ENCODE data around the gene DTD2. TPM values are rescaled to one million over a fixed set of nuclear protein-coding genes. Genes with fewer than 3 reads are reported as not detected.

DTD2 gene
- total RNA-seq, 1 donor from 2014 or later = 19.8 TPM

GRCh38 chr14:31461545-31461944 is 4.2 kb upstream of the DTD2 start:
- DNase-seq = no peak
- Mint-ChIP-seq H3K4me3 (no peak overlapping the region), H3K9me3 (no peaks in the 10 kb centered on the region), H3K27me3 (no peaks in the 10 kb centered on the region), H3K36me3 (ENCODE audit: low read depth) (no peaks in the 10 kb centered on the region), H3K27ac (no peak overlapping the region), H3K4me1 (peaks cover 24% of the 10 kb centered on the region)
- no peak for ATAC-seq (ENCODE audit: low read depth)
- TF ChIP-seq CTCF (IDR thresholded peaks at IDR 0.05) = no peak
- intact Hi-C loops (cut with micrococcal nuclease) = no loop called here
- ChIA-PET POLR2A (no interaction called here), CTCF (no interaction called here)

GRCh38 chr14:31457665-31458659 is 656 bp upstream of the DTD2 start:
- no peaks in the 10 kb centered on the region for H3K27me3 Mint-ChIP-seq
- no peak for TF ChIP-seq CTCF (IDR thresholded peaks at IDR 0.05)
- ChIA-PET CTCF (interaction anchor here (0.9 to 2.0 kb wide), 4 partner anchors 8 to 796 kb away, joined by 3 to 8 read pairs (median 3); no protein-coding TSS in a partner anchor), POLR2A (interaction anchor here (0.5 to 2.2 kb wide), 18 partner anchors 9 to 836 kb away, joined by 3 to 22 read pairs (median 4); partner anchors contain the start of genes GPR33, HEATR5A, HECTD1 and NUBPL)
- DNase-seq (no peak), ATAC-seq (ENCODE audit: low read depth) (no peak)
- peak overlapping the region; percentile 99 for H3K4me3 Mint-ChIP-seq
- intact Hi-C loops (cut with micrococcal nuclease) = loop anchor here (1.0 to 5.0 kb wide), 9 partner anchors 31 to 794 kb away; partner anchors contain the start of genes ARHGAP5, HEATR5A, NUBPL and RNU6-8
- H3K4me1 Mint-ChIP-seq = peaks cover 32% of the 10 kb centered on the region
- H3K9me3 Mint-ChIP-seq = no peaks in the 10 kb centered on the region
- peak overlapping the region; percentile 96 for H3K27ac Mint-ChIP-seq
- H3K36me3 Mint-ChIP-seq (ENCODE audit: low read depth) = peaks cover 2% of the 10 kb centered on the region

GRCh38 chr14:31449971-31450610 is 7.2 kb downstream of the DTD2 start:
- TF ChIP-seq CTCF (IDR thresholded peaks at IDR 0.05) = no peak
- Mint-ChIP-seq H3K4me1 (no peaks in the 10 kb centered on the region), H3K36me3 (ENCODE audit: low read depth) (peaks cover 44% of the 10 kb centered on the region), H3K27ac (no peak overlapping the region), H3K4me3 (no peak overlapping the region), H3K27me3 (no peaks in the 10 kb centered on the region), H3K9me3 (no peaks in the 10 kb centered on the region)
- intact Hi-C loops (cut with micrococcal nuclease) = no loop called here
- ChIA-PET CTCF (interaction anchor here (1.0 to 2.8 kb wide), 5 partner anchors 9 to 803 kb away, joined by 3 to 9 read pairs (median 3); partner anchors contain the start of gene HEATR5A), POLR2A (interaction anchor here (0.6 kb wide), 1 partner anchor 241 kb away, joined by 3 read pairs; no protein-coding TSS in a partner anchor)
- ATAC-seq (ENCODE audit: low read depth) (no peak), DNase-seq (no peak)

GRCh38 chr14:31449136-31449535 is 8.2 kb downstream of the DTD2 start:
- H3K4me3 Mint-ChIP-seq = no peak overlapping the region
- H3K4me1 Mint-ChIP-seq = no peaks in the 10 kb centered on the region
- no peaks in the 10 kb centered on the region for H3K27me3 Mint-ChIP-seq
- CTCF ChIA-PET = interaction anchor here (1.0 to 2.8 kb wide), 4 partner anchors 10 to 803 kb away, joined by 3 to 9 read pairs (median 3); partner anchors contain the start of gene HEATR5A
- DNase-seq (no peak), ATAC-seq (ENCODE audit: low read depth) (no peak)
- POLR2A ChIA-PET = no interaction called here
- H3K27ac Mint-ChIP-seq = no peak overlapping the region
- TF ChIP-seq CTCF (IDR thresholded peaks at IDR 0.05) = no peak
- intact Hi-C loops (cut with micrococcal nuclease) = no loop called here
- peaks cover 46% of the 10 kb centered on the region for H3K36me3 Mint-ChIP-seq (ENCODE audit: low read depth)
- no peaks in the 10 kb centered on the region for H3K9me3 Mint-ChIP-seq

GRCh38 chr14:31445703-31446102 is 11.6 kb downstream of the DTD2 start:
- intact Hi-C loops (cut with micrococcal nuclease) = no loop called here
- Mint-ChIP-seq H3K27ac (no peak overlapping the region), H3K4me1 (no peaks in the 10 kb centered on the region), H3K36me3 (ENCODE audit: low read depth) (peaks cover 27% of the 10 kb centered on the region), H3K27me3 (no peaks in the 10 kb centered on the region), H3K4me3 (no peak overlapping the region), H3K9me3 (no peaks in the 10 kb centered on the region)
- POLR2A ChIA-PET = no interaction called here
- no peak for DNase-seq
- ATAC-seq (ENCODE audit: low read depth) = no peak
- TF ChIP-seq CTCF (IDR thresholded peaks at IDR 0.05) = no peak
- CTCF ChIA-PET = no interaction called here
